Epithelial cell of esophagus (primary cell): ENCODE results near the gene LSAMP.

Experiments used
- DNase-seq: peaks from one replicate; pipeline ENCODE4 v3.0.0; 2010; ENCODE audit warnings: low read depth
- H3K4me3 ChIP-seq: 2 replicates; pipeline ENCODE4 v1.5.1; 2011; ENCODE audit warnings: mild to moderate bottlenecking, low read length, control low read depth
- TF ChIP-seq, protein P1 (sequence below): IDR thresholded peaks from 2 replicates; pipeline ENCODE4 v1.5.1; 2011; ENCODE audit warnings: low read depth, mild to moderate bottlenecking, low read length, control low read depth, inconsistent platforms; ENCODE audit not compliant: insufficient read depth; ENCODE audit errors: missing control alignments

The LSAMP gene

GRCh38 chr3:115875460-115875859 lies 569.8 kb downstream of the LSAMP start:
- no peak for DNase-seq
- no peak overlapping the region for H3K4me3 ChIP-seq
- TF ChIP-seq, protein P1, sequence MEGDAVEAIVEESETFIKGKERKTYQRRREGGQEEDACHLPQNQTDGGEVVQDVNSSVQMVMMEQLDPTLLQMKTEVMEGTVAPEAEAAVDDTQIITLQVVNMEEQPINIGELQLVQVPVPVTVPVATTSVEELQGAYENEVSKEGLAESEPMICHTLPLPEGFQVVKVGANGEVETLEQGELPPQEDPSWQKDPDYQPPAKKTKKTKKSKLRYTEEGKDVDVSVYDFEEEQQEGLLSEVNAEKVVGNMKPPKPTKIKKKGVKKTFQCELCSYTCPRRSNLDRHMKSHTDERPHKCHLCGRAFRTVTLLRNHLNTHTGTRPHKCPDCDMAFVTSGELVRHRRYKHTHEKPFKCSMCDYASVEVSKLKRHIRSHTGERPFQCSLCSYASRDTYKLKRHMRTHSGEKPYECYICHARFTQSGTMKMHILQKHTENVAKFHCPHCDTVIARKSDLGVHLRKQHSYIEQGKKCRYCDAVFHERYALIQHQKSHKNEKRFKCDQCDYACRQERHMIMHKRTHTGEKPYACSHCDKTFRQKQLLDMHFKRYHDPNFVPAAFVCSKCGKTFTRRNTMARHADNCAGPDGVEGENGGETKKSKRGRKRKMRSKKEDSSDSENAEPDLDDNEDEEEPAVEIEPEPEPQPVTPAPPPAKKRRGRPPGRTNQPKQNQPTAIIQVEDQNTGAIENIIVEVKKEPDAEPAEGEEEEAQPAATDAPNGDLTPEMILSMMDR = no peak

DNA sequence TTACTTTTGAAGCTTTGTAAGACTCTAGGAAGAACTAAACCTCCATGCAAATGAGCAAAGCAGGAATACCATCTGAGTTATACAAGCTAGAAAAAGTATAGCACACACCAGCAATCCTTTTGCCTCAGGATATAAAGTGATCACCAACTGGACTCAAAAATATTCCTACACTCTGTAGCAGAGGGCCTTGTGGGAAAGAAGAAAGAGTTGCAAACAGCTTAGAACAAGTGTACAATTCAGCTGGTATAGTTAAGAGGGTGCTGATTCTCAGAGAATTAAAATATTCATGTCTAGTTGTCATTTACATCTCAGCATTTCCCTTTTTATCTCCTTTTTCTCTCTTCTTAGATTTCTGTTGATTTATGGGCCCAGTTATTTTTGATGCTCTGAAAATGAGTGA lies 573.6 kb downstream of the LSAMP start:
- TF ChIP-seq, protein P1 = no peak

DNA sequence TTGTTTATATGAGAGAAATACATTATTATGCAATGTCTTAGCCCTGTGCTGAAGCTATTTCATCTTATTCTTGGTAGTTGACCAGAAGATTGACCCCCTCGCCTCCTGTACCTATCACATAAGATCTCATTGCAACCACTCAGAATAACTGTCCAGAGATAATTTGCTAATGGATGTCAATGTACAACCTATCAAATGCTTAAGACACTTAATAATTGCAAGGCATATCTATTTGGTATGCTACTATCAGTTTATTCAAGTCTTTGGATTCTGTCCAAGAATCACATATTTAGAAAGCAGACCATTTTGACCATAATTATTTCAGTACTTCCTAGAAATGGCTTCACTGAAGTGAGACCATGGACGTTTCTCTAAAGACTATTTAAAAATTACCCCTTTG lies 580.4 kb downstream of the LSAMP start:
- TF ChIP-seq, protein P1 = no peak
- H3K4me3 ChIP-seq = no peak overlapping the region
- DNase-seq = no peak

More for the DNA sequence above, 573.6 kb downstream of the LSAMP start:
- no peak for DNase-seq
- H3K4me3 ChIP-seq = no peak overlapping the region

GRCh38 chr3:115862849-115863248 lies 582.4 kb downstream of the LSAMP start:
- H3K4me3 ChIP-seq = no peak overlapping the region
- DNase-seq = no peak
- TF ChIP-seq, protein P1 = no peak

GRCh38 chr3:115862099-115862498 lies 583.2 kb downstream of the LSAMP start:
- no peak overlapping the region for H3K4me3 ChIP-seq
- TF ChIP-seq, protein P1 = no peak
- DNase-seq = no peak

DNA sequence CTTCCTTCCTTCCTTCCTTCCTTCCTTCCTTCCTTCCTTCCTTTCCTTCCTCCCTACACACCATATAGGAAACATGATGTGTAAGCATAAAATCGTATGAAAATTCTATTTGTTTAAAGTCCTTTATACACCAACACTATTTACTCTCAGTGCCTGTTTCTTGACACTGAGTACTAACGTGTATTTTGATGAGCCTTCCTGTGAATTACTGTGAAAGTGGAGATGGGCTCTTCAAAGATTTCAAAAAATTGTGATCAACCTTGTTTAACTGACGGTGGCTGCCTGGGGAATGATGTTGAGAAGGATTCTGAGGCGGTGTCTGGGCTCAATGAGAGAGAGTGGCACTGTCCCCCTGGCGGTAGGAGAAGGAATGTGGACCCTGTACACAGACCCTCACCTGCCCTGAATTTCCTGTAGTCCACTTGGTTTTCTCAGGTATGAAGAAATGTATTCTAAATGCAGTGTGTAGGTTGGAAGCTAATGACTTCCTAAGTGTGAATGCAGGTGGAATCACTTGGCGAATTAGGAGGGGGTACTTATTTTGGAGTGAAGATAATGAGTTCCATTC lies 584.0 kb downstream of the LSAMP start:
- no peak for DNase-seq
- TF ChIP-seq, protein P1 = peak; percentile 11
- no peak overlapping the region for H3K4me3 ChIP-seq

DNA sequence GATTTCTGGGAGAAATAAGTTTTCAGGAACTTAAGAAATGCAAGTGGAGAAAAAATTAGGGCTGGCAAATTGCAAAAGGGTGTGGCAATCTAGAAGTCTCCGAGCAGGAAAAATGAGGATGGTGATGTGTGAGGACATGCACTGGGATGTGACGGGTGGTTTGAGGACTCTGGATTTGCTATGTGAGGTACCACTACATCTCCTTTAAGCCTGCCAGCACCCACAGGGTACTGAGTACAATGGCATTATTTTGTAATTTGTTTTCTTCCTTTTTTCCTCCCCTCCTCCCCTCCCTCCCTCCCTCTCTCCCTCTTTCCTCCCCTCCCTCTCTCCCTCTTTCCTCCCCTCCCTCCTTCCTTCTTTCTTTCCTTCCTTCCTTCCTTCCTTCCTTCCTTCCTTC lies 584.5 kb downstream of the LSAMP start:
- H3K4me3 ChIP-seq = no peak overlapping the region
- DNase-seq = no peak
- TF ChIP-seq, protein P1 = no peak
